ENCODE data around the gene GPATCH4.
"Not testable (repeated sequence)": the region's sequence is repeated elsewhere in the genome, so short reads cannot be mapped to it uniquely, and the experiment has no call there.

The GPATCH4 gene

DNA sequence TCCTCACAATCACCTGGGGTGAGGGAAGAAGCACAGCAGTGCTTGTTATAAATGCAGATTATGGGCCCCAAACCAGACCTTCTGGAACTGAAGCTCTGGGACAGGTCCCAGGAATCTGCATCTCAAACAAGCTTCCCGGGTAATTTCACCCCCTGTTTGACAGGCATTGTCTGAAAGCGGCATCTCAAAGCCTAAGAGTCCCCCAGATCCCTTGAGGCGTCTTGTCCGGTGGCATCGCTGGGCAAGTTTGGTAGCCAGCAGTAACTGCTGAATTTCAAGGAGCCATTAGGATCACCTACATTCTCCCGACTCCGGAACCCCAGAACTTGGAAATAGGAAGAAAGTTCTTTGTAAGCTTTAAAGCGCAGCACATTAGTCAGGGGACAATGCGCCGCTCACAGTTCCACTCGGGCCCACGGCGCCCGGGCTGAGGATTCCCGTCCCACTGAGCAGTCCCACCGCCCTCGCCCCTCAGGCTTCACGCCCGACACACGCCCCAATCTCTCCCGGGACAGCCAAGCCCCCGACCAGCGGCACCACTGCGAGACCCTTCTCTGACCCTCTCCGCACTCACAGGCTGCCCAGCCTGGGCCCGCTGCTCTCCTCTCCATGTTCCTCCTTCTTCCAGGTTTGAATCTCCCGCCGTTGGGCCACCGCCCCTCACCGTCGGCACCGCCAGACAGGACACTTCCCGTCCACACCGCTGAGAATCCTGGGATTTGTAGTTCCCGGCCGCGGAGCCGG lies 29.2 kb downstream of the GPATCH4 start, which contains the start of gene IQGAP3:
TSS of gene IQGAP3 (minus strand) at position 647 of the 744 bp plus-strand sequence. CDS start at position 611, 36 bp downstream.
- DNase-seq = peak; percentile 33 to 70

DNA sequence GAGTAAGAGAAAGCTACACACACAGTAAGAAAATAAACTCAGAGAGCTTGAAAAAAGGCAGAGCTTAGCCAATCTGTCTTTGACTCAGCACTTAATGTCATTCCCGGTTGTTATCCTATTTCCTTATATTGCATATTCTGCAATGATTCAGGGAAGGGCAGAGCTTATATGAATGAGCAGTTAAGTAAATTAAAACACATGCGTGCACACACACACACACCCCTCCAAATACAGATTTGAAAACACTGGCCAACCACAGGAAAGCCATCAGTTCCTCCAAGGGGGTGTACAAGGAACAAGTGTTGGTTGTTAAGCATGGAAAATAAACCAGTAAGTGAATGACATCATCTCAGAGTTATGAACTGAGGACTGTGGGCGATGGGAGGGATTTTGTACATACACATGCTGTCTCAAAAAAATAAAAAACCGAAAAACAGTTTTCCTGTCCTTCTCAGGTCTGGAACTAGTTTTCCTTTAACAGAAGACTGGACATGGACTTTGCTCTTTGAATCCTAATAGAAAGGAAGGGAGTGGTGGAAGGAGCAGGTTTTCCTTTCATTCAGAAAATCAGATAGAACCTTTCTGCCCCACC lies 29.9 kb downstream of the GPATCH4 start:
- DNase-seq = peak in 1 of 2 experiments; percentile 5

DNA sequence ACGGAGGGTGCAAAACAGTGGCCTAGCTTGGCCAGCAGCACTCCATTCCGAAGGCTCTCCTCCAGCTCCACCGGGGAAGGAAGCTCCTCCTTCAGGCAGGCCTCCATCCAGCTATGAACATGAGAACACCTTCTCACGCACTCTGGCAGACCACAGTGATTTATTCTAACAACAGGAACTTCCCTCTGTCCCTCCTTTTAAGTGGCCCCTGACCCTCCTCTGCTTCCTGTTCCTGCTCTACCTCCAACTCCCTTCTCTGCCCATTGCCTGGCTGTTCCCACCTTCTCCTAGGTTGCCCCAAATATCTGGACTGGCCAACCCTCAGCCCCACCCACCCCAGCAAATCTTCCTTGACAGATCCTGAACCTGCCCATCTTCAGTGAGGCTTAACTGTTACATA lies 34.8 kb downstream of the GPATCH4 start:
- DNase-seq = no peak

DNA sequence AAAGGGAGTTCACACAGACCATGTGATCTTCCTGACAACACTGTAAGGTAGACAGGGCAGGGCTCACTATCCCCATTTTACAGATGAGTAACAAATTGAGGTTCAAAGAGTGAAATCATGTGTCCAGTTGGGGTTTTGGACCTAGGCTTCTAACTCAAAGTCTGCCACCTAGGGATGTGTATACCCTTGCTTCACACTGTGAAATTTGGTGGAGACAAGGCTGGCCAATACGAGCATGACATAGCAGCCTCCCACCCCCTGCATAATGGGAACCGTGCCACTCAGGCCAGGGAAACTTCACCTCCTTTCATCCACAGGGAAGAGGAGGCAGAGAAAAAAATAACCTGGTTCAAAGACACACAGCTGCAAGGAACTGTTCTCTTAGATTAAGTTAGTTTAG lies 35.8 kb downstream of the GPATCH4 start:
- DNase-seq = no peak

DNA sequence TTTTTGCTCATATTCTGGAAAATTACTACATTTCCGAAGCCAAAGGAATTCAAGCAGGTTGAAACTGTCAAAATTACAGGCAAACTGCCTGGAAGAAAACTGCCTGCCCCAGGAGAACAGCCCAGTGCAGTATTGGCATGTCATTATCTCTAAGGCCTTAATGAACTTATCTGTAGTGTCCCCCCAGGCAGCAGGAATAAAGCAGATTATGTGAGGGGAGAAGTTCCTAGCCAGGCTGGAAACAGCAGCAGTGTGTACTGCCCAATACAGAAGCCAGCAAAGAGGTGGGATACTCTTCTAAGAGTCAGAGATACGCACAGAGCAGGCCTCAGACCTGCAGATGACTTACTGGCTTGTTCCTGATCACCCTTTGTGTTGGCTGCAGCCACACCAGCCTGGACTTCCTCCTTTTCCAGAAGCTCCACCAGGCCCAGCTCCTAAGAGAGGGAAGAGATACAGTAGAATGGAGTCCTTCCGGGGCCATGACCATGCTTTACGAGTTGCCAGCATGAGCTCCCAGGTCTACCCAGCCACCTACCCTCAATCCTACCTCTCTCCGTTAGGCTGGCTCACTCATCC lies 40.6 kb downstream of the GPATCH4 start:
- no peak for DNase-seq

DNA sequence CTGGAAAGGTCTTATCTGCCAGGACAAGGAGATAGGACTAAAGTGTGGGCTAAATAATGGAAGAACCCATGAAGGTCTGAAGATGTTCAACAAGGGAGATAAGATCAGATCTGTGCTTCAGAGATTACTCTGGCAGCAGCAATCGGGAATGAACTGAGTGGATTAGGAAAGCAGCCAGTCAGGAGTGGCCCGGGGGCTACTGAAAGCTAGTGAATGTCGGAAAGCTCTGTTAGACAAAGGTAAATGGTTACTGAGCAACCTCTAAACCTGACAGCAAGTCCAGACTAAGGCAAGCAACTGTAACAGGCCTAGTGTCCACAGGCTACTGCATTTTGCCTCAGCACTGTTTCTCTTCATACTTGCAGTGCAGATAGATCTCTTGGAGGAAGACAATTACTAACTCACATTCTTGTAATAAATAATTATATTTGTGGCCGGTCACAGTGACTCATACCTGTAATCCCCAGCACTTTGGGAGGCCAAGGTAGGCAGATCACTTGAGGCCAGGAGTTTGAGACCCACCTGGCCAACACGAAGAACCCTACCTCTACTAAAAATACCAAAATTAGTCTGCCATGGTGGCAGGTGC lies 41.4 kb downstream of the GPATCH4 start:
- DNase-seq = no peak

DNA sequence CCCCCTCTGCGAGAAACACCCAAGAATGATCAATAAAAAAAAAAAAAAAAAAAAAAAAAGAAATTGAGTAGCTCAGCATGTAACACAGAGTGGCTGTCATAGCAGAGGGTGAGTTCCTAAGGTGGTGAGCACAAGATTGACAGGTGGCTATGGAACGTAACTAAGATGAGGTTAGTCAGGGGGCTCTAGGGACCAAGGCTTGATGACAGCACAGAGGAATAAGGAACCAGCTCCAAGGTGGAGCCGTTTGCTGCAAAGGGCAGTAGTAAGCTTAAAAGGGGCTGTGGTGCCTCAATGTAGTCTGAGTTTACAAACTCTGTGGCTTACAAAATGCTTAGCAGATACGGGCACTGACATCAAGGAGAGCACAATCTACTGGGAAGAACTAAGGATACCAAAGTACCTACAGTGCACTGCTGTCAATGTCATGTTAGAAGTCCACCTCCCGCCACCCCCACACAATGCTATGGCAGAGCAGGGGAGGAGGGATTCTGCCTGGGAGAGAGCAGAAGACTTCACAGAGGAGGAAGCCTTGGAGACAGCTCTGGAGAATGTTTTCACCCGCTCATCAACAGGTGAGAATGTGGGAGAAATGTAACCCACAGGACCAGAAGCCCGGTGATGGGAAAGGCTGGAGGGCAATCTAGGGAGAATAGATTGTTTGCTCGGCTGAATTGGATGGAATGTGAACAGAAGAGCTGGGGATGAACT lies 42.0 kb downstream of the GPATCH4 start:
- no peak for DNase-seq

DNA sequence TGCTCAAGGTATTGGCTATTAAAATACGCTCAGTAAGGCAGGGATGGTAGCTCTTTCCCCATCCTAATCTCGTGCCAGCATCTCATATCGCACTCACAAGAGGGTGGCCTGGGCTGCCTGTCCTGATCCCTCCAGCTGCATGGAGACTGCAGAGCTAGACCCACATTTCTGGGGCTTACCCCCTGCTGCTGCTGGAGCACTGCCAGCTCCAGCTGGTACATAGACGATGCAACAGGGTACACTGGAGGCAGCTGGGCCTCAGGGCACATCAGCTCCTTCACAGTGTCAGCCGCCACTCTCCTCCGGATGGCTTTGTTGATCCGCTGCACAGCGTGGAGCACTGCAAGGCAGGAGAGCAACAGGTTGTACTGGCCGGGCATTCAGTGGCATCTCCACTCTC lies 44.9 kb downstream of the GPATCH4 start:
- DNase-seq = no peak

DNA sequence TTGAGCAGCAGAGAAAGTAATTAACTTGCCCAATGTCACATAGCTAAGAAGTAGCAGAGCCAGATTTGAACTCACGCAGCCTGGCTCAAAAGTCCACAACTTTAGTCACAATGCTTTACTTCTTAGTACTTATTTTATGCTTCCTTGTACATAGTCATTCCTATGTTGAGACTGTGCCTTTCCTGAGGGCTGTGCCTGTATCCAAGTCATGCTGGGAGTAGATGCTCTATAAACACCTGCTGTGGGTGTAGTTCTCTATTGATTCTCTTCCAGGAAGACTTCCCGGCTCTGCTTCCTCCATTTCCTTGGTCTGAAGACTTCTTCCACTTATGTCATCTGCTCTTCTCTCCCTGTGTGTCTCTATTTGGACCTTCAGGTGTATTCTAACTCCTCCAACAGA lies 45.6 kb downstream of the GPATCH4 start:
- DNase-seq = no peak

DNA sequence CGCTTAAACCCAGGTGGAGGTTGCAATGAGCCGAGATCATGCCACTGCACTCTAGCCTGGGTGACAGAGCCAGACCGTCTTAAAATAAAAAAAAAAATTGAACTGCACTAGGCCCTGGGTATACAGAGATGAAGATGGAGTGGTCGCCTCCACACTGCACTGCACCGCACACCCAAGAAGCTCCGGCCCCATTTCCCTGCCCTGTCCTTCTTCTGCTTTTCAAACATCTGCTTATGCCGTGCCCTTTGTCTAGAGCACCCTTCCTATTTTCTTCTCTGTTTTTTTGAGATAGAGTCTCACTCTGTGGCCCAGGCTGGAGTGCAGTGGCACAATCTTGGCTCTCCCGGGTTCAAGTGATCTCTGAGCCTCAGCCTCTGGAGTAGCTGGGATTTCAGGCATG lies 46.3 kb downstream of the GPATCH4 start:
- DNase-seq = no peak

DNA sequence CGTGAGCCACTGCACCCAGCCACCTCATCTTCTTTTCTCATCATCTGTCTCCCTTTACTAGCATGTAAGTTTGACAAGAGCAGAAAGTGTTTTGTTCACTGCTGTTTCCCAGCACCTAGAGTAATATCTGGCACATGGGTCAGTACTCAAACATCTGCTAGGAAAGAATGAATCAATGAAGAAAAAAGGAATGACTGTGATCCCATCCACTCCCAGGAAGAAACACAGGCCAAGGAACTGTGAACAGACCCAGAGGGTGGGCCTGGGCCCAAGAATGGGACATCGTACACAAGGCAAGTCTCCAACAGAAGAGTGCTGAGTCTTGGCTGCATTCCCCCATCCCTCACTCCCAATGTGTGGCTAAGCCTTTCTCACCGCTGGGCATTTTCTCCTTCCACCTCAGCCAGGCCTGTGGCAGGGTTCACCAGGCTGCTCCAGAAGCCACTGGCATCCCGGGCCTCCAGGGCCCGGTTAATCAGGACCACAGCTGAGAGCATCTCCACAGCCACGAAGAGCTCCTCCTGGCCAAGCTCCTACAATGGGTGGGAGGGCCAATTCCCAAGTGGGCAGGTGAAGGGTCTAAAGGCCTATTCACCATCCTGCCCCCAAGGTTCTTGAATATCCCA lies 47.3 kb downstream of the GPATCH4 start:
- no peak for DNase-seq

DNA sequence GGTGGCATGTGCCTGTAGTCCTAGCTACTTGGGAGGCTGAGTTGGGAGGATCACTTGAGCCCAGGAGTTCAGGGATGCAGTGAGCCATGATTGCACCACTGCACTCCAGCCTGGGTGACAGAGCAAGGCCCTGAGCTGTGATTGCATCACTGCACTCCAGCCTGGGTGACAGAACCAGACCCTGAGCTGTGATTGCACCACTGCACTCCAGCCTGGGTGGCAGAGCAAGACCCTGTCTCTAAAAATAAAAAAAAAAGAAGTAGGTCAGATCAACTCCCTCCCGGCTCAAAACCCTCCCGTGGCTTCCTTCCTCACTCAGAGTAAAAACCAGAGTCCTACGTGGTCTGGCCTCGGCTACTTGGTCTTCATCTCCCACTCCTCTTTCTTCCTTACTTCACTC lies 48.3 kb downstream of the GPATCH4 start:
- not testable (repeated sequence) for DNase-seq

DNA sequence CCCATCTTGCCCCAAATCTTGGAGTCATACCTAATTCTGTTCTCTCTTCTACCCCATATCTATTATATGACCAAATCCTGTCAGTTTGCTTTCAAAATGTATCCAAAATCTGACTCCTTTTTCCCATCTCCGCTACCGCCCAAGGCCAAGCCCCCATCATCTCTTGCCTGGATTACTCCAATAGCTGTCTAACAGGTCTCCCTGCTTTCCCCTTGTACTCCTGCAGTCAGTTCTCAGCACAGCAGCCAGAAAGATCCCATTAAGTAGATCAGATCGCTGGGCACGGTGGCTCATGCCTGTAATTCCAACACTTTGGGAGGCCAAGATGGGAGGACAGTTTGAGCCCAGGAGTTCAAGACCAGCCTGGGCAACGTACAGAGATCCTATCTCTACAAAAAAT lies 48.8 kb downstream of the GPATCH4 start:
- no peak for DNase-seq

DNA sequence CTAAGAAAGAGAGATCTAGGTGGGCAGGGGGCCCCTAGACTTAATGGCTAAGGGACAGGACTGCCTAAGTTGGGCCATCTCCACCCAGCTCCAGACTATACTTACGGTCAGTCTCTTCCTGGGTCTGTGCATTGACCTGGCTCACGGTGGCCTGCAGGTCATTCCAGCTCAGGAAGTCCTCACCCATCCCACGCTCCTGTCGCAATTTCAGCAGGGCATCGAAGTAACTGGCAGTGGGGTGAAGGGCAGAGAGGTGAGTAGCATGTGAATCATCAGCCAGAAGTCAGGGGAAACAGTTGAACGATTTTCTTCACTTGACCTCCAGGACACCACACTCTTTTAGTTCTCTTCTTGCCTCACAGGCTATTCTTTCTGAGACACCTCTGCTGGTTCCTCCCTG lies 49.4 kb downstream of the GPATCH4 start:
- DNase-seq = peak in 1 of 2 experiments; percentile 4

DNA sequence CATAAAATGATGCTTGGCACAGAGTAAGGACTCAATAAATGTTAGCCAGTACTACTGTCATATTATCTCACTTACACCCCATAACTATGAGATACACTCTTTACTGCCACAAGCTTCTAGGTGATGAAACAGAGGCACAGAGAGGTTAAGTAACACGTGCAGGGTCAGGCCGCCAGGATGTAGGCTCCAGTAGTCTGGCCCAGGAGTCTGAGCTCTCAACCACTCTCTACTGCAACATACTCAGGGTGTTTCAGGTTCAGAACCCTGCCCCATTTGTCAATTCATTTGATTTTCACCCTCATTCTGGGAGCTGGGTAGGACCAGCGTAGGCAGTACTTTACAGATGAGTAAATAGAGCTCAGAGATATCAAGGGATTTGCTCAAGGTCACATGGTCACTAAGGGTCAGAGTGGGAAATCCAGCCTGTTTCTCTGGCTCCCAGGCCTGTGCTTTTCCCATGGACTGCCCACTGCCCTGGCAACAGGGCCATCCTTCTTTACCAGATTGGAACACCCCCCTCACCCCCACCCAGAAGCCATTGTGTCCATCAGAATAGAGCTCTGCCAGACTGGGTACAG lies 50.1 kb downstream of the GPATCH4 start:
- DNase-seq = no peak

DNA sequence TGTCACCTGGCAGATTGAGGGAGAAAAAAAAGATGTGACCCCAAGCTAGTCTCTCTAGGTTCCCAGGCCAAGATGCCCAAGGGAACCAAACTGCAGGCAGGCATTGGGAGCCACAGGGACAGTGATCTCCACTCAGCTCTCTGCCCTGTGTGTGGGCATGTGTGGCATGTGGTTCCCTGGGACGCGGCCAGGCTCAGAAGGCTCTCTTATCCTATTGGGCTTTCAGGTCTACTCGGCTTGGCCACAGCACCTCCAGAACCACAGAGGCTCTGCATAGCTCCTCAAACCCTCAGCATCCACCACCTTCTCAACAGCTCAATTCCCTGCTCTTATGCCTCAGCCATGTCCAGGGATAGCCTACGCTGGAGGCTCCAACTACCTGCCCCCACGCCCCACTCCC lies 50.9 kb downstream of the GPATCH4 start:
- DNase-seq = no peak

DNA sequence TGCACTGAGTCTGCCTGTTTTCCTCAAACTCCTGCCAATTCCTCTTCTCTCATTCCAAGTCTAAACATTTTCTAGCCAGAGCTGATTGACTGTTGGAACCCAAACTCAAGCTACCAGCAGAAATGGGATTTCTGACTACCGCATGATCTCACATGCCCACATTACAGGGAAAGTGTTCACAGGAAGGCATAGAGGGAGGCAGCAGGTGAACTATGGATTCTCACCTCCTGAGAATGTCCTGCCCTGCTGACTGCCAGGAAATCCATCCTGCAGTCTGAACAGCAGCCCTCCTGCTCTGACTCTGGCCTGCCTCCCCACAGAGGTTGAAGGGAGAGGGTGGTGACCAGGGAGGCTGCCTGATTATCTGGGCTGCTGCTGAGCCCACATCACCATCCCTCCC lies 51.4 kb downstream of the GPATCH4 start:
- no peak for DNase-seq

DNA sequence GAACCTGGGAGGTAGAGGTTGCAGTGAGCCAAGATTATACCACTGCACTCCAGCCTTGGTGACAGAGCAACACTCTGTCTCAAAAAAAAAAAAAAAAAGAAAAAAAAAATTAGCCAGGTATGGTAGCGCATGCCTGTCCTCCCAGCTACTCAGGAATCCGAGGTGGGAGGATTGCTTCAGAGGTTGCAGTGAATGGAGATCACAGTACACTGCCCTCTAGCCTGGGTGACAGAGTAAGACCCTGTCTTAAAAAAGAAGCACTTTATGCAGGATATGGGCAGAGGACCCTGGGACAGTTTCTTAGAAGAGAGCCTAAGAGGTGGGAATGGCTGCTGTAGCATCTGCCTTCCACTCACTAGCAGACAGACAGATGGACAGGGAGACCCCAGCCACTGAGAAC lies 51.9 kb downstream of the GPATCH4 start:
- no peak for DNase-seq

DNA sequence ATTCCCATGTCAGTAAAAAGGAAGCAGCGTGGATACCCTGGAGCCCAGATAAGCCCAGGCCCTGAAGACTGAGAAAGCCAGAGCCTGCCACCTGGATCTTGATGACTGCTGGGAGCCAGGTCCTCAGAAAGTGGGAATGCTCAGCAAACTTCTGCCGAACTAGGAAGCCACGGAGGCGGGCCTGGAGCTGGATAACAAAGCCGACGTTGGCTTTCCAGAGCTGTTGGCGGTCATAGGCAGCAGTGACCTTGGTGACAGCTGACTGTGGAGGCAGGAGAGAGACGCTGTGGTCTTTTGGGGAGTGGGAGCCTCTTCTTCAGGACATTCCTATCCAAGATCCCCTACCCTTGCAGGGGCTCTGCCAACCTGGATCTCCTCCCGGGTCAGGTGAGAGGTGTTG lies 53.3 kb downstream of the GPATCH4 start:
- no peak for DNase-seq

DNA sequence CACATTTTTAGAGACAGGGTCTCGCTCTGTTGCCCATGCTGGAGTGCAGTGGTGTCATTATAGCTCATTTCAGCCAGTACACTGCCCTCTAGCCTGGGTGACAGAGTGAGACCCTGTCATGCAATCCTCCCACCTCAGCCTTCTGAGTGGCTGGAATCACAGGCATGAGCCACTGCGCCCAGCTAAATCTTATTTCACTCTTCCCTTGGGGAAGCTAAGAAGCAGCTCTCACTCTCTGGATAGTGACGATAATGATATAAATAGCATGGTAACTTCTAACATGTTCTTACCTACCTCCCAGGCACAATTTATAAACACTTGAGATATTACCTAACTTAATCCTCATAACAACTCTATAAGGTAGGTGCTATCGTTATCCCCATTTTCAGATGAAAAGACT lies 53.8 kb downstream of the GPATCH4 start:
- no peak for DNase-seq

DNA sequence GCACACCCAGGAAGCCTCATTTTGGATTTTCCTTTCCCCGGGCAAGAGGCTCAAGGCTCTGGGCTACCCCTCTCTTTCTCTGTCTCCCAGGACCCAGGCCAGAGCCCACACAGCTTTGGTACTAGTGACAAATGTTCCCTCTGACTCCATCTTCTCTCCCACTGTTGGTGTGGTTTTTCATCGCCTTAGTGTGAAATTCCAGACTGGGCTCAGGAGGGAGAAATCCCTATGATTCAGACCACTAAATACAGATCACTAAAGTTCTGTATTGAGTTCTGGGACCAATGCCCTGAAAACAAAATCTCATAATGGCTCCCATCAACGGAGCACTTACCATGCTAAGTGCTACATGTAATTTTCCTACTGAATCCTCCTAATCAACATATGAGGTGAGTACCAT lies 55.0 kb downstream of the GPATCH4 start:
- no peak for DNase-seq

DNA sequence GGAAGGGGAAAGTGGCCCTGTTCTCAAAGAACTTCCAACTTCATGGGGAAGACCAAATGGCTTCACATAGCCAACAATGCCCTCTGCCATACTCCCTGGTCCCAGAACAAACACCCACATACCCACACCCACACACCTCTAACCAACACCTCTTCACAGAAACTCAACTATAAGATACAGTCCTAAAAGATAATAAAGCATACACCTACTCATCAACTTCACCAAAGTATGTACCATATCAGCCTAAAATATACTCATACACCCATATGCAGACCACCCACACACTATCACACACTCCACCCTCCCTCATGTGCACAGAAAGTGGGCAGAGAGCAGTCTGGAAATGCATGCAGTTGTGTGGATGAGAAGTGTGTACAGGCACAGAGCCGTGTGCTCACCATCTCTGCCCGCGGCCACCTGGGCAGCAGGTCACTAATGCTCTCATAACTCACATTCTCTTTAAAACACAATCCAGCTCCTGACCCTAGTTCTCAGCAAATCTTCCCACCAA lies 56.6 kb downstream of the GPATCH4 start:
- DNase-seq = no peak
